Heart left ventricle (tissue), 16 donors: ENCODE results near the gene ZBTB38. TPM values are rescaled to one million over a fixed set of nuclear protein-coding genes. Genes with fewer than 3 reads are reported as not detected.
A peak's percentile ranks its signal among the peaks of the same experiment; 100 is the strongest.

ENCODE experiments used
- ATAC-seq, 4 donors: fragments of 200-7000 bp; cut with Tn5 transposase; one replicate each; pipeline ENCODE4 v1.9.1; 2020 to 2022; ENCODE audit warnings: moderate library complexity in 4 of 4, mild to moderate bottlenecking in 3 of 4, moderate number of reproducible peaks in 1 of 4
- DNase-seq, 5 donors: peaks; one replicate each; pipeline ENCODE4 v3.0.0-alpha.2; 2020
- H3K27ac ChIP-seq, 12 donors: fragments of 200-600 bp; sonication (generic) in 4 of 12; one replicate each; pipeline versions ENCODE4 v1.5.0 to v1.8.0; 2016 to 2022; ENCODE audit warnings: mild to moderate bottlenecking in 2 of 12
- H3K27me3 ChIP-seq, 9 donors: fragments of 200-600 bp; sonication (generic) in 2 of 9; one replicate each; pipeline versions ENCODE4 v1.5.1 to v1.8.0; 2016 to 2022; ENCODE audit warnings: mild to moderate bottlenecking in 3 of 9
- H3K36me3 ChIP-seq, 9 donors: fragments of 200-600 bp; sonication (generic) in 2 of 9; one replicate each; pipeline versions ENCODE4 v1.5.0 to v1.8.0; 2018 to 2022; ENCODE audit warnings: mild to moderate bottlenecking in 2 of 9
- H3K4me1 ChIP-seq, 12 donors: fragments of 200-600 bp; sonication (generic) in 4 of 12; one replicate each; pipeline versions ENCODE4 v1.5.0 to v1.8.0; 2016 to 2022; ENCODE audit warnings: mild to moderate bottlenecking in 3 of 12
- H3K4me3 ChIP-seq, 12 donors: fragments of 200-600 bp; sonication (generic) in 4 of 12; one replicate each; pipeline versions ENCODE4 v1.5.0 to v1.8.0; 2017 to 2022; ENCODE audit warnings: mild to moderate bottlenecking in 9 of 12, moderate library complexity in 4 of 12
- H3K9me3 ChIP-seq, 12 donors: fragments of 200-600 bp; sonication (generic) in 4 of 12; one replicate each; pipeline versions ENCODE4 v1.5.0 to v1.8.0; 2016 to 2022; ENCODE audit warnings: mild to moderate bottlenecking in 1 of 12
- CTCF ChIP-seq, 12 donors: fragments of 200-600 bp; sonication (generic) in 4 of 12; IDR thresholded peaks; one replicate each; pipeline versions ENCODE4 v1.5.0 to v1.8.0; 2018 to 2022; ENCODE audit warnings: antibody characterized with exemption in 12 of 12, mild to moderate bottlenecking in 5 of 12
- POLR2A ChIP-seq, 2 donors: fragments of 450-650 bp; IDR thresholded peaks; one replicate each; pipeline ENCODE4 v1.6.1; 2017; ENCODE audit warnings: antibody characterized with exemption in 2 of 2, mild to moderate bottlenecking in 2 of 2, moderate library complexity in 2 of 2
- WGBS, 4 donors: extraction: QIAGEN DNeasy Blood & Tissue Kit in 2 of 4; methylation state at CpG; one replicate each; pipeline versions ENCODE4 v1.1.5 to v1.1.7; 2013 to 2018; 5-methylcytosine and 5-hydroxymethylcytosine counted together
- intact Hi-C, 10 donors: fragments of 100-400 bp; cut with DNase I; formaldehyde crosslinking; loops; one replicate each; pipeline versions ENCODE4 v1.11.1 to v1.14.2; 2022
- polyA plus RNA-seq, 2 donors: library from polyadenylated mRNA; stranded (reverse); fragments of 200-250 nt; gene quantifications; one replicate each; pipeline ENCODE4 v1.2.3, GENCODE V29; 2013
- total RNA-seq, 9 donors: library from RNA; depleted of rRNA in 2 of 9; stranded (reverse); fragments of >200 nt in 2 of 9; fragmentation: NEBNext Ultra II Directional in 3 of 9; extraction: Animal tissue kit (Norgen Biotek cat#: 25700) in 3 of 9; gene quantifications; one replicate each; pipeline versions ENCODE4 v1.1.0 to v1.2.4, GENCODE V29; 2016 to 2023
- donor health status: ischemic (EF 13 %, LVEDD 7.1; RV severe dilation, severe dysfunction).
- donor health status: healthy with polysubstance abuse.
- donor health status: DM: no; HTN: yes; CAD: no.
- donor health status: DM: no; HTN: no; CAD: no.
- donor health status: ischemic (EF 25% LVEDD 6.9; RV normal size, moderate dysfunction).
- donor health status: ischemic (EF 25% LVEDD 5.7; RV mildly dilated, moderate dysfunction).
- donor health status: healthy.
- donor health status: DM: yes; HTN: yes; CAD: no.
- donor health status: ischemic (EF 35%, LVEDD 5.7; RV mildly dilated, moderate dysfunction).
- donor health status: nonischemic (EF 11% LVEDD 7.7; RV severe dilation, severe dysfunction).
- donor health status: DM: yes; HTN: yes; CAD: no.
- donor health status: PGD.
- donor health status: ischemic (EF 29% LVEDD 5.4; RV normal size, mild dysfunction).
- donor health status: nonischemic (EF 23%, LVEDD 6.1; RV moderate dilation, normal function).

ZBTB38 gene
- total and polyA plus RNA-seq, 11 donors = 15.5 to 189 (median 128) TPM

- ATAC-seq (no peak), DNase-seq (no peak)
- TF ChIP-seq CTCF (IDR thresholded peaks at IDR 0.05) (no peak), POLR2A (IDR thresholded peaks at IDR 0.05) (no peak)
- Histone ChIP-seq H3K27me3 (no peaks in the 10 kb centered on the region), H3K4me3 (no peak overlapping the region), H3K4me1 (peaks cover 12 to 52% (median 44%) of the 10 kb centered on the region in 12 donors), H3K9me3 (peaks cover 0 to 15% (median 3%) of the 10 kb centered on the region in 12 donors), H3K36me3 (no peaks in the 10 kb centered on the region), H3K27ac (peak overlapping the region in 2 of 12 donors; percentile 93 to 96)
- 94 to 97% (median 95%) methylated on average over 1 of the region's 1 CpG for WGBS, 4 donors
- intact Hi-C loops = loop anchor here in 7 of 10 donors (5.0 to 10.0 kb wide), 4 partner anchors 37 to 200 kb away; no protein-coding TSS in a partner anchor
These were observed 3.1 kb upstream of the ZBTB38 start for GRCh38 chr3:141365201-141365600.

GRCh38 chr3:141366285-141367037 is 1.8 kb upstream of the ZBTB38 start:
- TF ChIP-seq CTCF (IDR thresholded peaks at IDR 0.05) (no peak), POLR2A (IDR thresholded peaks at IDR 0.05) (no peak)
- peaks cover 0 to 13% (median 2%) of the 10 kb centered on the region in 9 donors for H3K36me3 ChIP-seq
- no peak overlapping the region for H3K4me3 ChIP-seq
- H3K27me3 ChIP-seq = no peaks in the 10 kb centered on the region
- ATAC-seq (peak in 2 of 4 donors; percentile 4 to 19), DNase-seq (peak in 4 of 5 donors; percentile 22 to 70 (median 32))
- peaks cover 0 to 15% (median 3%) of the 10 kb centered on the region in 12 donors for H3K9me3 ChIP-seq
- H3K4me1 ChIP-seq = peaks cover 12 to 49% (median 42%) of the 10 kb centered on the region in 12 donors
- intact Hi-C loops = loop anchor here in 9 of 10 donors (2.0 to 10.0 kb wide), 6 partner anchors 36 to 198 kb away; no protein-coding TSS in a partner anchor
- H3K27ac ChIP-seq = peak overlapping the region; percentile 87 to 97 (median 94)
- 65 to 68% (median 67%) methylated on average over 5 of the region's 5 CpGs for WGBS, 4 donors

- ATAC-seq = peak in 2 of 4 donors; percentile 1 to 2
- Histone ChIP-seq H3K27me3 (no peaks in the 10 kb centered on the region), H3K27ac (peak overlapping the region; percentile 87 to 97 (median 94)), H3K4me3 (no peak overlapping the region), H3K9me3 (peaks cover 0 to 15% (median 3%) of the 10 kb centered on the region in 12 donors), H3K36me3 (peaks cover 0 to 18% (median 2%) of the 10 kb centered on the region in 9 donors), H3K4me1 (peaks cover 12 to 55% (median 42%) of the 10 kb centered on the region in 12 donors)
- intact Hi-C loops = loop anchor here in 9 of 10 donors (2.0 to 10.0 kb wide), 6 partner anchors 35 to 198 kb away; no protein-coding TSS in a partner anchor
- DNase-seq = peak in 2 of 5 donors; percentile 18 to 29
- WGBS, 4 donors = 85 to 92% (median 87%) methylated on average over 12 of the region's 12 CpGs
- TF ChIP-seq POLR2A (IDR thresholded peaks at IDR 0.05) (no peak), CTCF (IDR thresholded peaks at IDR 0.05) (no peak)
These were observed 1.1 kb upstream of the ZBTB38 start for GRCh38 chr3:141367038-141367730.
